Pons (tissue), 1 donor: ENCODE results near the gene LILRB2.
"Not testable (repeated sequence)": the region's sequence is repeated elsewhere in the genome, so short reads cannot be mapped to it uniquely, and the experiment has no call there.

Experiments
- DNase-seq: peaks from one replicate; pipeline ENCODE4 v3.0.0-alpha.2; 2016; ENCODE audit warnings: low spot score

Gene LILRB2

DNA sequence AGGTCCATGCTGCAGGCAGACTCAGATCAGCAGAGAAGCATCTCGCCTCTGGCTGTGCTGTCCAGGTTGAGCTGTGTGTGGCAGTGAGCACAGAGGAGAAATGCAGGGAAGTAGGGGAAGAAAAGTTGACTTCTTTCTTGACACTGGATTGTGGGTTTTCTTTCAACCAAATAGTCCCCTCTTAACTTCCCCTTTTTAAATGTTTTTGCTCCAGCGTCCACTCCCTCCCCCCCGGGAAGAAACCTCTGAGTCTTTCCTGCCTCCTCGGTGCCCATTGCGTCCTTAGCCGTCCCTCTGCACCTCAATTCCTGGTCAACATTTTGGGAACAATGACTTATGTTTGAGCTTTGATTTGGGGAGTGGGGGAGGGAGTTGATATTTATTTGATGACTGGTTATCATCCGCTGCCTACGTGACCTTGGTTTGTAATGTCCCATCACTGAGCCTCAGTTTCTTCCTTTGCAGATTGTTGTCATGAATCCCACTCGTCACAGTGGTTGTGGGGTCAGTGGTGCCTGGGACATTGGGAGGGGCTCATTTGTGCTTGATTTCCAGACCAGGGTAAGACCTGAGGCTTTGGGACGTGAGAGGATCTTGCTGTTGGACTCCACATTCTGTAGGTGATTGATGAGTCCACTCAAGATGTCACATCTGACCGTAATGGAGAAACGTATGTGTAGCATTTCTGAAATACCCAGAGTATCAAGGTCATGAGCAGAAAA is at the start of gene LILRB2:
LILRB2 (minus strand) TSS at position 104 of the 722 bp plus-strand sequence. CDS start 614 bp downstream, outside the sequence.
- DNase-seq: peak; percentile 36

DNA sequence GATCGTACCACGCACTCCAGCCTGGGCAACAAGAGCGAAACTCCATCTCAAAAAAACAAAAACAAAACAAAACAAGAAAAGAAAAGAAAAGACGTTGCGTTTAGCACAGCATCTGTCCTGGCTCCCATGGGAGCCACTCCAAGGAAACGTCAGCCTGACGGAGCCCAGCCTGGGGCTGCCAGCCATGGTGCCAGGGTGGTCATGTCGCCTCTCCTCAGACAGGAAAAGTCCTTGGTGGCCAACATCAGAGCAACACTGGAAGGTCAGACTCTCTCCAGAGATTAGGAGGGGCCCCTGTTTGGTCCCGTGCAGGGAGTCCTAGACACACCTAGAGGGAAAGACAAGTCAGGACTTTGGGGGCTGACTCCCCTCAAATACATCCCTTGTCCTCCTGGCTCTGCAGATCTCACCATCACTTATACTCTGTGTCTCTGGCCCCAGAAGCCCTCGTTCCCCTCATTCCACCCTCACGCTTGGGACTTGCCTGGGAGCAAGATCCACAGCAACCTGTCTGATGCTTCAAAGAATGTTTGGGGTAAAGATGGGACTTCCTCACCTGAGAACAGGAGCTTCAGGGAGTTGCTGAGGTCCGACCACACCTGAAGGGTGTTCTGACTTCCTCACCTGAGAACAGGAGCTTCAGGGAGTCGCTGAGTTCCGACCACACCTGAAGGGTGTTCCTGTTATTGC is 48.7 kb upstream of the LILRB2 start:
- no peak for DNase-seq

DNA sequence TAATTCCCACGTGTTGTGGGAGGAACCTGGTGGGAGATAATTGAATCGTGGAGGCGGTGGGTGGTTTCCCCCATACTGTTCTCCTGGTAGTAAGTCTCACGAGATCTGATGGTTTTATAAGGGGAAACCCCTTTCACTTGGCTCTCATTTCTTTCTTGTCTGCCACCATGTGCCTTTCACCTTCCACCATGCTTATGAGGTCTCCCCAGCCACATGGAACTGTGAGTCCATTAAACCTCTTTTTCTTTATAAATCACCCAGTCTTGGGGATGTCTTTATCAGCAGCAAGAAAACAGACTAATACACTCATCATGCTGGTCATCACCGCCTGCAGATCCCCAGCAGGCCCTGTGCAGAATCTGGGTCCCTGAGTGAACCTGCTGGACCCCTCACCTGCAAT is 47.9 kb upstream of the LILRB2 start:
- not testable (repeated sequence) for DNase-seq

DNA sequence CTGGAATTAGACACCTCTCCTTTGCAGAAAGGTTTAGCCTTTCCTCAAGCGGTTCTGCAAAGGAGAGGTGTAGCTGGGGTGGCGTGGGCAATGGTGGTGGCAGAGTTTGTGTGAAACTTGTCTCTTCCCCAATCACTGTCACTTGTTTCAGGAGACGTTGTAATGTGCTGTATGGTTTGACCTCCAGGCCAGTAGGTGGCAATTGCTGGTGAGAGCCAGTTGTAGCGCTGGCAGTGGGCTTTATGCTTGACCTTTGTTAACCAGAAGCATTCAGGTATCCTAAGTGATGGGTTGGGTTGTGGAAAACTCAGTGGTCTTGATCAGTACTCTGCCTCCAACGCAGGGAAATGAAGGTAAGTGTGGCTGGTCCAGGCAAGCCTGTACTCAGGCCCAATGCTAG is 44.7 kb upstream of the LILRB2 start:
- DNase-seq: no peak

DNA sequence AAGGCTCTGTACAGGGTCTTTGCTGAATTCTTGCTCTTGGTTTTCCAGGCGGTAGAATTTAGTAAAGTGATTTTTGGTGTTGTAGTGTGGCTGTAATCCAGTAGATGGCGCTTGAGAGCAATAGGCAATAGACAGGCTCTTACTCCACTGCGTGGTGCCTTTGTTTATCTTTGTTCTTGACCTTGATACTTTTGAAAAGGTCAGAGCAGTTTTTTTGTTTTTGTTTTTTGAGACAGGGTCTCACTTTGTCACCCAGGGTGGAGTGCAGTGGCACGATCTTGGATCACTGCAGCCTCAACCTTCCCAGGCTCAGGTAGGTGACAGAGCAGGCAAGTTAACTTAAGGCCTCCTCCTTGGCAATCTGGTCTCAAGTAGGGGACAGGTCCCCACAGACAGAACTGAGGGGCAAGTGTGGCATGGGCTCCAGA is 44.3 kb upstream of the LILRB2 start:
- no peak for DNase-seq

DNA sequence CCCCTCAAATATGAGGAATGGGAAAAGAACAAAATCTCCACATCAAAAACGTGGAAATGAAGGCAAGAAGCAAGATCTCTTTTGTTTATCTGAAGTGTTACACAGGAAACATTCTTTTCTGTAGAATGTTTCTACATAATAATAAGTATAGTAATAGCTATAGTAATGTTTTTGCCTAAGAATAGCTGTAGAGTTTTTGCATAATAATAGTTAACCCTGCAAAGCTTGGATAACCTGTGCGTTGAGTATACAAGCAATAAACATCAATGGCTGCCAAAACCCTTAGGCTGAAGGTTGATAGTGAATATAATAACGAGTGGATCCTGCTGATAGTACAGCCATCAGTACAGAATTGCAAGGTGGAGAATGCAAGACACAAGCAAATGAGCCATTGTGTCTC is 43.2 kb upstream of the LILRB2 start:
- DNase-seq: no peak

DNA sequence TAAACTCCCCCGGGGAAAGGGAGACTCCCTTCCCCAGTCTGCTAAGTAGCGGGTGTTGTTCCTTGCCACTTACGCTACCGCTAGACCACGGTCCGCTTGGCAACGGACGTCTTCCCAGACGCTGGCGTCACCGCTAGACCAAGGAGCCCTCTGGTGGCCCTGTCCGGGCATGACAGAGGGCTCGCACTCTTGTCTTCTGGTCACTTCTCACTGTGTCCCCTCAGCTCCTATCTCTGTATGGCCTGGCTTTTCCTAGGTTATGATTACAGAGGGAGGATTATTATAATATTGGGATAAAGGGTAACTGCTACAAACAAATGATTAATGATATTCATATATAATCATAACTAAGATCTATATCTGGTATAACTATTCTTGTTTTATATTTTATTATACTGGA is 42.0 kb upstream of the LILRB2 start:
- not testable (repeated sequence) for DNase-seq

DNA sequence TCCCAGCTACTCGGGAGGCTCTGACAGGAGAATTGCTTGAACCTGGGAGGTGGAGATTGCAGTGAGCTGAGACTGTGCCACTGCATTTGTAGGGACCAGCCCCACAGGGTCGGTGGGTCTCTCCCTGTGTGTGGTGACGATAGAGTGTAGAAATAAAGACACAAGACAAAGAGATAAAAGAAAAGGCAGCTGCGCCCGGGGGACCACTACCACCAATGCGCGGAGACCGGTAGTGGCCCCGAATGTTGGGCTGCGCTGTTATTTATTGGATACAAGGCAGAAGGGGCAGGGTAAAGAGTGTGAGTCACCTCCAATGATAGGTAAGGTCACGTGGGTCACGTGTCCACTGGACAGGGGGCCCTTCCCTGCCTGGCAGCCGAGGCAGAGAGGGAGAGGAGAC is 41.4 kb upstream of the LILRB2 start:
- not testable (repeated sequence) for DNase-seq

DNA sequence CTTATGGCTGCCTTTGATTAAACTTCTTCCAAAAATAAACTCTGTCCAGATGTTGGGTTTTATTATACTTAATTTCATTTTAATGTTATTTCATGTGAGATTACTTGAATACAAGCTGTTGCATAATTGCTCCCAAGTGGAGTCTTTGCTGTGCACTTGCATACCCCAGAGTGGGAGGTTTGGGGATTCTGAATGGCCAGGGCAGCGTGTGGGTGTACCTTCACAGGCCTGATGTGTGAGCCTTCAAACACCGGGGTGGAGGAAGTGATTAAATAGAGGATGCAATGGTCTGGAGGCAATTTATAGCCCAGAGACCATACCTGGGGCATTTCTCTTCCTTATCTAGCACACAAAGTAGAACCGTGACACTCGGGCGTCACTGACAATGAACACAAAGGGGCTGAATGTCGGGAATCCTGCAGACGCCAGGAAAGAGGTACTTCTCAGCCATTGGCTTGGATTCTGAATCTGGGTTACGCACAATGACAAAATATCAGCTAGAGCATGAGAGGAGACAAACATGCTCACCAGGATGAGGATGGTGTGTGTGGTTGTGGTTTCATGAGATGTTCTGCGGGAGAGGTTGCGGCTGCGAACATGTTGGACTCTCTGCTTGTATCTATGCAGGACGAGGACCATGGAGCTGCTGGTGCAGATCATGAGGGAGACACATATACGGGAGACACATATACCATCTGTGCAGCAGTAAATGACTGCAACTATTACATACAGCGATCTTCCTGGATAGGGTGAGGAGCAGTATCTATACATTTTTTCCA is 39.2 kb upstream of the LILRB2 start:
- no peak for DNase-seq

DNA sequence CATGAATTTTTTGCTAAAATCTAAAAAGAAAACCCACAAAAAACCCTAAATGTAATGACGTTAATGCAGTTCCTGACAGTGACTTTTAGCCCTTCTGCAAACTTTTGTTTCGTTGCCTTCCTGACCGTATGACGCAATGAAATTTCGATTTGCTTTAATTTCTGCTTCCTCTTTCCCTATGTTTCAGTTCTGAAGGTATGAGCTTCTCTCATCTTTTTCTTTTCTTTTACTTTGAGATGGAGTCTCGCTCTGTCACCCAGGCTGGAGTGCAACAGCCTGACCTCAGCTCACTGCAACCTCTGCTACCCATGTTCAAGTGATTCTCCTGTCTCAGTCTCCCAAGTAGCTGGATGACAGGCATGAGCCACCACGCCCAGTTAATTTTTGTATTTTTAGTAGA is 38.1 kb upstream of the LILRB2 start:
- no peak for DNase-seq

DNA sequence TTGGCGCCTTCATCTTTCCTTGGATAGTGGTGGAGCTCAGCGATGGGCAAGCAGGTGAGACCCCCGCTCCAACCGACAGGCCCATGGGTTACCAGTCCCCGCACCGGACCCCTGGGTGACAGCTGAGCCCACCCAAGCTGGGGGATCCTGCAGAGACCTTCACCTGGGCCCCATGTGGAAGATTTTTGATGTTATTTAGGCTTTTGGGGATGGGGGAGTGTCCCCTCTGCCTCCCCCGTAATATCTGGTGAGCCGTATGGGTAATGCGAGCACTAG is 37.0 kb upstream of the LILRB2 start:
- no peak for DNase-seq

DNA sequence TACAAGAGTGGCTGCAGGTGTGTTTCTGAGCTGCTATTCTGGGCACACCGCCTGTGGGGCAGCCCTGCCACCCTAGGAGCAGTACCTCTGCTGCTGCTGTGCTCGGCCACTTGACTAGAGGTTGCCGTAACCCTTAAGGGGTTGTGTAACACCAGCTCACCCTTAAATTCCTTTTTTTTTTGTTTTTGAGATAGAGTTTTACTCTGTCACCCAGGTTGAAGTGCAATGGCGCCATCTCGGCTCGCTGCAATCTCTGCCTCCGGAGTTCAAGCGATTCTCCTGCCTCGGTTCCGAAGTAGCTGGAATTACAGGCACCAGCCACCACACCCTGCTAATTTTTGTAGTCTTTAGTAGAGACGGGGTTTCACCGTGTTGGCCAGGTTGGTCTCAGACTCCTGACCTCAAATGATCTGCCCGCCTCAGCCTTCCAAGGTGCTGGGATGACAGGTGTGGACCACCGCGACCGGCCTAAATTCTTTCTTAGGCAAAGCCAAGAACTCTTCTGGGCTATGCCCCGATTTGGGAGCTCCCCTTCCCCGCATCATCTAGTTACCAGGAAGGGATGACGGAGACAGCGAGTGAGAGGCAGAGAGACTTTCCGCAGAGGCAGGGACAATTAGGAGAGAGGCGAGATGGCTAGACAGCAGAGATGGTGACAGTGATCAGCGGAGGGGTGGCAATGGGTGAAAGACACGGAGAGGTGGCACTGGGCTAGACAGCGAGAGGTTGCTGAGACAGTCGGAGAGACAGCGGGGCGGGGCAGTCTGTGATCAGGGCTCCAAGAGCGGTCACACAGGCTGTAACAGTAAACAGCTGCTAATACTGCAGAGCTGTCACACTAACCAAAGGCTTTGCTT is 36.4 kb upstream of the LILRB2 start:
- no peak for DNase-seq

DNA sequence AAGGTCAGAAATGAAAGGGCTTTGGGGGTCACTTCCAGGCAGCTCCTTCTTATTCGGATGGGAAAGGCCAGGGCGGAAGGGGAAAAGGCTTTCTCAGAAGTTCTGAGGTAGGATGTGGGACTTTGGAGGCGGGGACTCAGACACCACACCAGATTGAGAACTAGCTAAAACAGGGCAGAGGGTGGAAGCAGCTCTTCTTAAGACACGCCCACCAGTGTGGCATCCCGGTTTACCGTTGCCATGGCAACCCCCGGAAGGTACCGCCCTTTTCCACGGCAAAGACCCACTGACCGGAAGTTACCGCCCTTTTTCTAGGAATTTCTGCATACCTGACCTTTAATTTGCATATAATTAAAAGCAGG is 35.8 kb upstream of the LILRB2 start:
- no peak for DNase-seq

DNA sequence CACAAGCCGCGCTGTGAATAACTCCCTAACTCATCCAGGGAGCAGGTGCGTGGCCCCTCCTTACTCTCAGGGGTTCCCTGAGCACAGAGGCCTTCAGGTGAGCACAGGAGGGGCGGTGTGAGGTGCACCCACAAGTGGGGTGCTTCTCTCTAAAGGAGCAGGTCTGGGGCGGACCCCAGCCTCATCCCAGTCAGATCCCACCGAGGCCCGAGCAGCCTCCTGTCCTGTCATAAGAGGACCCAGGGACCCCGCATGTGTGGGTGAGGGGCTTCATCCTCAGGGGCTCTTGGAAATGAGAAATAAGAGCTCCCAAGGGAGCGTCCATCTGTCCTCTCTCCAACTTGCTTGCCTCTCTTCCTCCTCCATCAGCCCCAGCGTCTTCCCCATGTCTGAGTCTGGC is 35.0 kb upstream of the LILRB2 start:
- no peak for DNase-seq

DNA sequence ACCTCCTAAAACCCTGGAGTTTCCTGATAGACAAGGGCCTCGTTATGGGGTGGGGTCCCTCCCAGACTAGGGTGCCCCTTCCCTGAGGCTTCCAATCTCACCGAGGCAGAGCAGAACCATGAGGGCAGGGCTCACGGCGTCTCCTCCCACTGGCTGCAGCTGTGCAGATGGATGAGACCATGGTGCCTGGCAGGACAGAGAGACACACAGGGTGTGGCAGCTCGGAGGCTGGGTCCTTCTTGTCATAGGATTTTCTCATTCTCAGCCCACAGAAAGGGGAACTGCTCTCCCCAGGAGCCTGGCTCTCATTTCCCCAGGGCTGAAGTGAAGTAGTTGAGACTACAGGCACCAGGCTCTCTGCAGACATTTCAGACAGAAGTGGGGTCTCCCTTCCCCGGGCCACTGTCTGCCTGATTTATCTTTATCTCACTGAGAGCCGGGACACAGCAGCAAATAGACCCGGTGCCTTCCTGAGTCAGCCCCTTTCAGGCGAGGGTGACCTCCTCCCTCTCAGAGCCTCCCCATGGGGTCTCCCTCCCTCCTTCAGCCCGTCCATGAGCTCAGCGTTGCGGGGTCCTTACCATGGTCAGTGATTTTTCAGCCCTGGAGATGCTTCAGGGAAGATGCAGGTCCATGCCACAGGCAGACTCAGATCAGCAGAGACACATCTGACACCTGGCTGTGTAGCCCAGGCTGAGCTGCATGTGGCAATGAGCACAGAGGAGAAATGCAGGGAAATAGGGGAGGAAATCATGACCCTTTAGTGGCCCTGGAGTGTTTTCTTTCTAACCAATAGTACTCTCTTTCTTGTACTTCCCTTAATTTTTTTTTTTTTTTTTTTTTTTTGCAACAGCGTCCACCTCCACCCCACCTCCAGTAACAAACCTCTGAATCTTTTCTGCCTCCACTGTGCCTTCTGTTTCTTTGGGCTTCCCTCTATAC is 31.8 kb upstream of the LILRB2 start, which contains the start of gene LILRA5:
LILRA5 (minus strand) TSS at position 731 of the 942 bp plus-strand sequence; CDS start at position 584, 147 bp downstream.
- DNase-seq: peak; percentile 33

DNA sequence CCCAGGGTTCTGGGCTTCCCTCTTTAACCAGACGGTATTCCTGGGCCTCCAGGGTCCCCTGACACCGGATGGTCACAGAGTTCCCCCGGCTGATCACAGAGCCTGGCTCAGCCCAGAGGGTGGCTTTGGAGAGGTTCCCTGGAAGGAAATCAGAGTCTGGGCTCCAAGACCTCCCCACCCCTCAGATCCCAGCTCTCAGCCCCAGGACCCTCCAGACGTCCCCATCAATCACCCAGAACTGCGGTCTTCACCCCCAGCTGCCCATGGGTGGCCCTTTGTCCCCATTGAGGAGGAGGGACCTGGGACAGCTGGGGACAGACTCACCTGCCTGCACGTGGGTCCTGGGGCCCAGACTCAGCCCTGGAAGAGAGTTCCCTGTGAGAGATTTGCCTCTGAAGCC is 31.1 kb upstream of the LILRB2 start:
- DNase-seq: no peak

DNA sequence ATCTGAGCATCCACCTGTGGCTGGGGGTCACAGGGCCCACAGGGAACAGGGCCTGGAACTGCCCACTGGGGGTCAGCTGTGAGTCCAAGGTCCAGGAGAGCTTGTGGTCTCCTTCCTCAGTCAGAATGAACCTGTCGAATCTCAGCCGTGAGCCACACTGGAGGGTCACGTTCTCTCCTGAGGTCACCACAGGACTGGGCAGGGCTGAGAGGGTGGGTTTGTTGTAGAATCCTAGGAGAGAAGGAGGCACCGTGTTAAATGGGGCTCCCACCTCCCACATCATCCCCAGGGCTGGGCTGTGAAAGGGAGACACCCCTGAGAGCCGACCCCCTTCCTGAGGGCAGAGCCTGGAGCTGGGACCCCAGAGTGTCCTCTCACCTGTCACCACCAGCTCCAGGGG is 30.6 kb upstream of the LILRB2 start:
- DNase-seq: no peak

DNA sequence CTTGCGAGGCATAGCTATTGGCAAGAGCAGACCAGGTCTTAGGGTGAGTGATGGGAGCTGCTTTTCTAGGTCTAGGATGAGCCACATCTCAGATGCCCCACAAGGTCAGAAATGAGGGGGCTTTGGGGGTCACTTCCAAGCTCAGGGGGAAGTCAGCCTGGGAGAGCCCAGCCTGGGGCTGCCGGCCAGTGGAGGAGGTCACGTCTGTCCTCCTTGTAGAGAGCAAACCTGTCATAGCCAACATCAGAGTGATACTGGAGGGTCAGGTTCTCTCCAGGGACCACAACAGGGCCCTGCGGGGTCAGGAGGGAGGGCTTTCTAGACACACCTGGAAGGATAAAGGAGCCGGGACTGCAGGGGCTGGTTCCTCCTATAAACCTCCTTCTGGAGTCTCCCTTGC is 29.6 kb upstream of the LILRB2 start:
- DNase-seq: no peak

DNA sequence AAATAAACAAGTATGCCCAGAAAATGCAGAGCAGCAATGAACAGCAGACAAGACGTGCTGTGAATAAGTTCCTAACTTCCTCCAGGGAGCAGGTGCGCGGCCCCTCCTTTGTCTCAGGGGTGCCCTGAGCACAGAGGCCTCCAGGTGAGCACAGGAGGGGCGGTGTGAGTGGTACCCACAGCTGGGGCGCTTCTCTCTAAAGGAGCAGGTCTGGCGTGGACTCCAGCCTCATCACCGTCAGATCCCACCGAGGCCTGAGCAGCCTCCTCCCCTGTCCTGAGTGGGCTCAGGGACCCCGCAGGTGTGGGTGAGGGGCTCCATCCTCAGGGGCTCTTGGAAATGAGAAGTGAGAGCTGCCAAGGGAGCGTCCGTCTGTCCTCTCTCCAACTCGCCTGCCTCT is 28.9 kb upstream of the LILRB2 start:
- no peak for DNase-seq

DNA sequence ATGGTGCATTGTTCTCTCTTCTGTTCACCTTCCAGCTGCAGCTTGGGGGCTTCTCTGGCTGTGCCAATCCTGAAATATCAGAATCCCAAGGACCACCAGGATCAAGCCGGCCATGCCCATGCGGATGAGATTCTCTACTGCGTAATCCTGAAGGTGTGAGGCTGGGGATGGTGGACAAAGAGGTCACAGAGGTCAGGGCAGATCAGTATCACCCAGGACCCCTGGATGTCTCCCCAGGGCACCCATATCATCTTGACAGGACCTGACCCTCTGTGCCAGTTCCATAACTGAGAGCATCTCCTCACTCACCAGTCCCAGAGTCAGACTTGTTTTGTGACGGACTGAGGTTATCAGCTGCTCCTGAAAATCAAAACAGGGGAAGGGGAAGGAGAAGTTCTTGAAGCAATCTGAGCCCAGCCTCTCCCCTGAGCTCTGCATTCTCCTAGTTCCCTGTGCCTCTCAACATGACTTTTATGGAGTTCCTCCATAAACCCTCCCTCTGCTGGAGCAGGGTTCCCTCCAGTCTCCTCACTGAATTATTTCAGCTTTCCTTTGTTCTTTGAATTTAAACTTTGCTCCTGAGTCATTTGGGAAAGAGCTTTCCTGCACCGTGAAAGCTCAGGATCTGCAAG is 26.6 kb upstream of the LILRB2 start:
- no peak for DNase-seq

DNA sequence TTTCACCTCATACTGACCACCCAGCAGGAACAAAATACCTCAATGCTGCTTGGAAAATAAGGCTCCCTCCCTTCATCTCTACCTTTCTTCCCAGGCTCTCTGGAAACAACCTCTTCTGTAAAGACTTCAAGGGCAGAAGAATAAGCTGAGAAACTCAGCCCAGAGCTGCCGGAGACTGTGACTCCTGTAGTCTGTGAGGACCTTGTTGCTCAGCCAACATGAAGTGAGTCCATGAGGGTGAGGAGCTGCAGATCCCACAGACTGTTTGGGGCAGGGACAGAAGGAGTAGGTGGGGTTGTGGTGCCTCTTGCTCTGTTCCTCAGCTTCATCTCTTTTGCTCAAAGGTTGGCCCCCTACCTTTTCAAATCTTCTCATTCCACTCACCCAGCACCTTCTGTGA is 24.2 kb upstream of the LILRB2 start:
- DNase-seq: no peak
